SK-N-MC (cell line): ENCODE data around the gene USH1G.

Experiments
- EZH2 ChIP-seq: fragments of 200-600 bp; sonication (generic); IDR thresholded peaks from one replicate; pipeline ENCODE4 v1.6.1; 2017; ENCODE audit warnings: antibody characterized with exemption
- POLR2AphosphoS5 ChIP-seq: IDR thresholded peaks from 2 replicates; pipeline ENCODE4 v1.6.1; 2012; ENCODE audit warnings: mild to moderate bottlenecking, low read depth, low read length, borderline replicate concordance

DNA sequence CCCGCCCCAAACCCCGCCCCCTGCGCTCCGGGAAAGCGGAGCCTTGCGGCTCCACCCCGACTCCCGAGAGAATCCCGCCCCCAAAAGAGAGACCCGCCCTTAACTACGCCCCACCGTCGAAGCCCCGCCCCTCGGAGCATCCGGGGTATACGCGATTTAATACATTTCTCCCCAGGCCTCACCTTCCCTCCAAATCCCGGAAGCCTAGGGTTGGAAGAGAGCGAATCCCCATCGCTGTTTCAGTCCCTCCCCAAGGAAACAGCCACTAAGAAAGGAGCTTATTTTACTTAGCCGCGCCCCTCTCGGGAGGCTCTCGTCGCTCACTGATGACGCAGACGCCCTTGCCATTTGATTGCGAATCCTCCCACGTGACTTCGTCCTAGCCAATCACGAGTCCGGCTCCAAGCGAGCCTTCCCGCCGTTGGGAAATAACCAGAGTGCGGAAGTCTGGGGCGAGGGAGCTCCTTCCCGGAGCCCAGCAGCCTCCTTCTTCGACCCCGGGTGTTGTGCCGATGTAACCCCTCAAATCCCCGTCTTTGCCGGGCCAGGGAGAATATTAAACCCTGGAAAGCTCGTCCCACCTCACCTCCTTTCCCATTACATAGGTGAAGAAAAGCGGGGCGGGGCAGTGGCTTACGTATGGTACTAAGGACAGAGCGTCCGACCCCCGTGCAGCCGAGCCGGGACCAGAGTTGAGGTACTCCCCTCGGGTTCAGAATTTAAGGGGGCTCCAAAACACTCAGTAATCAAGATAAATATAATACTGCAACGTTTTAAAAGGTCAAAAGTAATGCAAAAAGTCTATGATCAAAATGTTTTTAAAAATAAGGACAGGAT, 49.8 kb downstream of the USH1G start:
- TF ChIP-seq POLR2AphosphoS5 (peak; percentile 98), EZH2 (no peak)
